ENCODE measurements around the gene TAF6L.
"Not testable (repeated sequence)": the region's sequence is repeated elsewhere in the genome, so short reads cannot be mapped to it uniquely, and the experiment has no call there.

TAF6L gene, protein sequence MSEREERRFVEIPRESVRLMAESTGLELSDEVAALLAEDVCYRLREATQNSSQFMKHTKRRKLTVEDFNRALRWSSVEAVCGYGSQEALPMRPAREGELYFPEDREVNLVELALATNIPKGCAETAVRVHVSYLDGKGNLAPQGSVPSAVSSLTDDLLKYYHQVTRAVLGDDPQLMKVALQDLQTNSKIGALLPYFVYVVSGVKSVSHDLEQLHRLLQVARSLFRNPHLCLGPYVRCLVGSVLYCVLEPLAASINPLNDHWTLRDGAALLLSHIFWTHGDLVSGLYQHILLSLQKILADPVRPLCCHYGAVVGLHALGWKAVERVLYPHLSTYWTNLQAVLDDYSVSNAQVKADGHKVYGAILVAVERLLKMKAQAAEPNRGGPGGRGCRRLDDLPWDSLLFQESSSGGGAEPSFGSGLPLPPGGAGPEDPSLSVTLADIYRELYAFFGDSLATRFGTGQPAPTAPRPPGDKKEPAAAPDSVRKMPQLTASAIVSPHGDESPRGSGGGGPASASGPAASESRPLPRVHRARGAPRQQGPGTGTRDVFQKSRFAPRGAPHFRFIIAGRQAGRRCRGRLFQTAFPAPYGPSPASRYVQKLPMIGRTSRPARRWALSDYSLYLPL

DNA sequence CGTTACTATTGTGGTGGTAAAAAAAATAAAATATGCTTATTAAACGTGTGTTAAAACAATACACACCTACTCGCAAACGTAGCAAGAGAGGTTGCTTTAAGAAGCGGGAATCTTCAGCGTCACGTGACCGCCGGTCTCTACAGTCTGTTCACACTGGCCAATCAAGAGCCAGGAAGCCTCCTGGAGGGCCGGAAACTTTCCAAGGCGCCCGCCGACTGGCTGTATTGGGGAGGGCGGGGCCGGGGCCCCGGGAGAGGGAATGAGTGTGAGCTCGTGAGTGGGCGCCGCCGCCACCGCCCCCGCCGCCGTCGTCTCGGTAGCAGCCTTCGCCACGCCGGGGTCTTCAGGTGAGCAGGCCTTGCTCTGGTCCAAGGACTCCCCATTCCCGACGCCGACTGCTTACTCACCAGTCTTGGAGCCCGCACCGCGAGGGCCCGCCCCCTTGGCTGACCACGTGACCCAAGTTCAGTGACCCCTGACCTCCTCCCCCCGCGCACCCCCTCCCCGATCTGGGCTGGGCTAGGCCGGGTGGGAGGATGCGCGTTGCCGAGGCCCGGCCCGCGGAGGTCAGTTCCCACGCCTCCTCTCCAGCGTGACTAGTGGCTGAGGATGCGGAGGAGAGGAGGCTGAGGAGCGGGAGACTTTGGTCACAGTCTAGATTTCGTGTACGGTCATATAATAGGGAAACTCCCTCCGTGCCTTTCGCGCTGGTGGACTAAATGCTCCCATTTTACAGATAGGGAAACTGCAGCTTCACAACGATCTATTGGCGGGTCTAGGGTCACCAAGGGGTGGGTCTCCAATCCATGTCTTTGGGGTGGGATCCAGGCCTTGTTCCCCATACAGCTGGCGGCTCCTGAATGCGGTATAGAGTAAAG, at the start of gene TAF6L:
Gene TAF6L (plus strand): TSS at position 253 of the 878 bp plus-strand sequence. CDS start 4,388 bp downstream, outside the sequence.
- DNase-seq (ENCODE audit: low read depth in 3 of 3) = peak; percentile 85 to 89 (median 85)

DNA sequence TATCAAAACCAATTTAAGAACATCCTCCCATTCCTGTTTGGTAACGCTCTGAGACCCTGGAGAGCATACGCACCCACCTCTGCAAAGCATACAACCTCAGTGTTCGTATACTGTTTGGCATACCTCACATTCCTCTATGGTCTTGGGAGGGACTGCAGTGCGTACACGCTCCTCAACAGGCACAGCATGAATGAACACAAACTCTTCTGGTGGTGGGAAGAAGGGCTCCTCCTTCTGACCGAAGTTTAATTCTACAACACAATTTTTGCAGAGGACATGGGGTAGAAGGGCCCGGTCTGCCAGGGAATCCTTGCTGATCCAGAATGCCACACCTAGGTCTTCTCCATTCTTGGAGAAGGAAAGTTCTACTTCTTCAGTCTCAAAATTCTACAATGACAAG, 49.2 kb upstream of the TAF6L start:
- DNase-seq (ENCODE audit: low read depth in 3 of 3) = no peak

DNA sequence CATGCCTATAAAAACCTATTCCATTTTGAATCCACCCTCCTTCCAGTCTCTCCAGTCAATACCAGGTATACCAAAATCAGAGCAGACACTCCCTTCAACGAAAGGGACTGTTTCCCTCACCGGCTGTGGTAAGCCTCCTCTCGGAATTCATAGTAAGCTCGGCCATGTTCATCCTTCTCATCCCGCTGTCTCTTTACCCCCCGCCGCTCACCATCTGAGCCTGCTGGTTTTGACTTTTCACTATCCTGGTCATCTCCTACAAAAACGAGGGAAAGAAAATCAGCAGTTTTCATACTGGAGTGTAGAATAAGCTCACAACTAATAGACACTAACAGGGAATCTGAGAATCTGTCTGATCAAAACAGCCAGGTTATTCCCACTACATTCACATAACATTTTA, 47.0 kb upstream of the TAF6L start:
- DNase-seq (ENCODE audit: low read depth in 3 of 3) = no peak

DNA sequence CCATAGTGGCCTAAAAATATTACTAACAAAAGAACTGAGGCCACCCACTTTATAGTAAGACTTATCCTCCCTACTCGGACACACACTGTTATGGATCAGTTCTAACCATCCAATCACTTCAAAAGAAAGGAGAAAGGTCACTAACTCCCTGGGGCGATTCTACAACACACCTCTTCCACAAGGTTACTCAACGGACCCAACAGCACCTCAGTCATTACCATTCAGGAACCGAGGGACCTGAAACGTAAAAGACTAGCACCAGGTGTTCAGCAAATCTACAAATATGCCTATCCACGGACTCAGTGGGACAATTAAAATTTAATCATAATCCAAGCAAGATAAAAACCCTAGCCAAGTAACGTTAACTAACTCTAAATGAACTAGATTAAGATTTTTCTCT, 45.5 kb upstream of the TAF6L start:
- no peak for DNase-seq (ENCODE audit: low read depth in 3 of 3)

DNA sequence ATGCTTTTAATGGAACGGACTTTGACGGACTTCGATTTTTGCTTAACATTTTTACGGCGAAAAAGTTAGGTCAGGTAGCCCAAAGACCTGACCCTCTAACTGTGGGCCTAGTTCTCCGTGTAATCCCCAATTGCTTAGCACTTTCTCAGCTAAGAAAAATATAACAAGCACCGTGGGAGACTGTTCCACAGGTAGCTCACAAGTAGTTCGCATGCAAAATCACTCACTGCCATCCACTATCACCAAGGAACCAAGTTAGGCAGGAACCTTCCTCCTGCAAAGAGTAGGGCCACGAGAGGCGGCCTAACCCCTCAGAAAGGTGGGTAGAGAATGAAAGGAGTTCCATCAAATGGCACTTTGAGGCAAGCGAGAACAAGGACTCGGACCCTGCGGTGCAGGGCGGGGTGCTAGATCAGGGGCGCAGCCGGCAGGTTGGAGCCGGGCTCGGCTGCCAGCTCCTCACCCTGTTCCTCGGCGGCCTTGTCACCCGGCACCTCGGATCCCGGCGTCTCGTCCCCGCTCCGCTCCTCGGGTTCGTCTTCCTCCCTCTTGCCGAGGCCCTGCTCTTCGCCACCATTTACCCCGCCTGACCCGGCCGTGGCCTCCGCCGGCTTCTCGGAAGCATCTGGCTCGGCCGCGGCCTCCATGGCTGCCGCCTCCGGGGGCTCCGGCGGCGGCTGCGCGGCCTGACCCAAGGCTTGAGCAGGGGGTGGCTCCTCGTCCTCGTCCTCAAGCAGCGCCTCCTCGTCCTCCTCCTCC, 44.9 kb upstream of the TAF6L start:
- DNase-seq (ENCODE audit: low read depth in 3 of 3) = no peak

DNA sequence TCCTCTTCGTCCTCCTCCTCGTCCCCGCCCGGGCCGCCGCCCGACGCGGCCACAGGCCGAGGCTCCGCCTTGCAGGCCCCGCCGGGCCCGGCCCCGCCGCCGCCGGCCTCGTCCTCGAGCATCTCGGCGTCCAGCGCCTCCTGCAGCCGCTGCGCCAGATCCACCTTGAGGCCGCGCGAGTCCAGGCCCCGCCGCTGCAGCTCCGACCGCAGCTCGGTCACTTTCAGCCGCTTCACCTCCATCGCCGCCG, 44.4 kb upstream of the TAF6L start:
- no peak for DNase-seq (ENCODE audit: low read depth in 3 of 3)

DNA sequence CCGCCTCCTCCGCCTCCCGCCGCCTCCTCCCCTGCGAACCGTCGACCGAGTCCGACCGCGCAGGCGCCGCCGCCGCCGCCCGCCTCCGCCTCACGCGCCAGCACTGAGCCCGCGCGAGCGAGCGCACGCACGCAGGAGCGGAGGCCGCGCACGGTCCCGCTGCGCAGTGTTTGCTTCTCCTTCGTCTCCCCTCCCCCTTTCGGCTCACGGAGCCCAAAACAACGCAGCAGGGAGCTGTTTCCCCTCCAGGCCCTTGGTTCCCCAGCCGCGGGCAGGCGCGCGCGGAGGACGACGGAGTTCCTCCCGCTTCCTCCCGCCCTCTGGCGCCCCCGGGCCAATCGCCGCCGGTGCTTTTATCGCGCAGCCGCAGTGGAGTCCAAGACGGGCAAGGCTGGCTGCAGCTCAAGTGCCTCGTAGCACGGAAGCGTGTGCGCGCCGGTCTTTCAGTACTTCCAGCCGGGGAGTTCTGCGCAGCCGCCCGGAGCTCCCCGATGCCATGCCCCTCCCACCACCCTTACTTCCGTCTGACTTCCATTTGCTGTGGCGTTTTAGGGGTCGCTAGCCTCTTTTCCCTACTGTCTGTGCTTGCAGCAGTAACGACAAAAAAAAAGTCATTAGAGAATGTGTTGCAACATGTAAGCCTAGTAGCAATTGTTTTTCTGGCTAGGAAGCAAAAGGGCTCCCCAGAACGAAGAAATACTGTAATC, 43.9 kb upstream of the TAF6L start, which contains the start of gene HNRNPUL2:
Gene HNRNPUL2 (minus strand): TSS at position 293 of the 707 bp plus-strand sequence. CDS start 301 bp downstream, outside the sequence.
- DNase-seq (ENCODE audit: low read depth in 3 of 3) = peak; percentile 93 to 97 (median 97)

DNA sequence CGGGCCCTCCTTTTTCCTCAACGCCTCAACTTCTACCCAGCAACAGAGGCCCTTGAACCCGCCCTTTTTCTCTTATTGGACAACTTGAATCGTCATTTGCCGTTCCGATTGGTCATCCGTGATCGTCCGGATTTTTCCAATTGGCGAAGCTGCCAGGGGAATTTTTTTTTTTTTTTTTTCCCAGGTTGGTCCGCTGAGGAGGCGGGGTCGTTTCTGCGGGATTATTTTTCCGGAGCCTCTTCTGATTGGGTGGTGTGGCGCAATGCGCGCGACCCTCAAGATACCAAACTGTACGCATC, 43.4 kb upstream of the TAF6L start:
- peak in 2 of 3 experiments; percentile 67 to 74 for DNase-seq (ENCODE audit: low read depth in 3 of 3)

DNA sequence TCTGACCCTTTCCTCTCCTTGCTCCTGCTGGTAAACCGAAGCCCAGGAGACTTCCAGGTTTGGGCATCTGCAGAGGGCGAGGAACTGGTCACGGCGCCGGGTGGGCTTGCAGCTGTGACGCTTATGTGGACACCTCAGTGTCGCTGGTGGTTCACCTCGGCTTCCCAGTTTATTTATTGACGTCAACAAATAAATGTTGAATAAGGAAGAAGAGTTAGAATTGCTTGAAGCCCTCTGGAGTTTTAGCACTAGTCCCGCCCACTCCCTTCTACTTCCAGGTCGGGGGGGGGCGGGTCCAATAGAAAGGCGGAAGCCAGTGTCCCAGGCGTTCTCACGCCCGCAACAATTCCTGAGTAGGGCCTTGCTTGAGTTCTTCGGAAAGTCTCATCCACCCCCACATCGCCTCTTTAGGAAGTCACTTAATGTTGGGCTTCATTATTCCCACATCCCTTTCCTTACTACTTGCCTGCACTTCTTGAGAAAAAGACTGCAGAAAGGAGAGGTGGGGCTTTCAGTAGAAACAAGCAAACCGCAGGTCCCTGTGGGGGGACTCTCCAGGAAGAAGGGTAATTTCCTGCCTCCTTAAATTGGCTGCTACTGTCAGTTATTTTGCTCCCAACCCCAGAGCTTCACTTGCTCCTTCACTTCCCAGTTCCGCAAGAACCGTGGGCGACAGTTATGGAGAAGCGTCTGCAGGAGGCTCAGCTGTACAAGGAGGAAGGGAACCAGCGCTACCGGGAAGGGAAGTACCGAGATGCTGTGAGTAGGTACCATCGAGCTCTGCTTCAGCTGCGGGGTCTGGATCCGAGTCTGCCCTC, 42.8 kb upstream of the TAF6L start, which contains the start of gene TTC9C:
Gene TTC9C (plus strand): TSS at position 316 of the 818 bp plus-strand sequence. CDS start 363 bp downstream, at position 679.
- peak; percentile 62 to 72 (median 69) for DNase-seq (ENCODE audit: low read depth in 3 of 3)

DNA sequence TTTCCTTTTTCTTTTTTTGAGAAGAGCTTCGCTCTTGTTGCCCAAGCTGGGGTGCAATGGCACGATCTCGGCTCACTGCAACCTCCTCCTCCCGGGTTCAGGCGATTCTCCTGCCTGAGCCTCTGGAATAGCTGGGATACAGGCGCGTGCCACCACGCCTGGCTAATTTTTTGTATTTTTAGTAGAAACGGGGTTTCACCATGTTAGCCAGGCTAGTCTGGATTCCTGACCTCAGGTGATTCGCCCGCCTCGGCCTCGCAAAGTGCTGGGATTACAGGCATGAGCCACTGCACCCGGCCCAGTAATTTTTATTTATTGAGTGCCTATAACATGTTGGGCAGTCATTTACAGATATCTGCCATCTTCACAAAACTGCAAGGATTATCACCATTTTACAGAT, 41.1 kb upstream of the TAF6L start:
- DNase-seq (ENCODE audit: low read depth in 3 of 3) = not testable (repeated sequence)

DNA sequence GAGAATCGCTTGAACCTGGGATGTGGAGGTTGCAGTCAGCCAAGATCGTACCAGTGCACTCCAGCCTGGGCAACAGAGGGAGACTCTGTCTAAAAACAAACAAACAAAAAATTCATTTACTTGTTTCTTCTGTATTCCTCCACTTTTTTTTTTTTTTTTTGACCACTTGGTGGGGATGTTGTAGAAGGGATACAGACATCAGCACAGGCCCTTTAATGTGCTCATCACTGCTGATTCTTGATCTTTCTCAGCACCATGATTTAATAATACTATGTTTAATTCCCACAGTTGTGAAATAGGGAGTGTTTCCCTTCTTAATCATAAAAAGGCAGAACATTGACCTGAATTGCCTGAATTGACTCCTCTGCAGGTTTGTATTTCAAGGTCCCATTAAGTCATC, 38.4 kb upstream of the TAF6L start:
- DNase-seq (ENCODE audit: low read depth in 3 of 3) = no peak

DNA sequence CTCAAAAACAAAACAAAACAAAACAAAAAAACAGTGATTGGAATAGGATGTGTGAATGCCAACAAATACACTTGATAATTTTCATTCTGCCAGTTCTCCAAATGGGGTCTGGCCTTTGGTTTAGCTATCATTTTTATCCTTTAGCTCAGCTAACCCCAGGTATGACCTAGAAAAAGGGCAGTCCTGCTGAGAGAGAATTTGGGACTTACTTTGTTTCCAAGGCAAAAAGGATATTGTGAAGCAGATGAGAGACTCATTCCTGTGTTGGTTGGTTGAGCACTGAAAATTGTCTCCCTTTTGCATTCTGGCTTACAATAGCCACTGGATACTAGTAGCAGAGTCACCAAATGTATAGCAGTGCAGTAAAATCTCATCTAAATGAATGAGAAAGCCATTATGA, 34.0 kb upstream of the TAF6L start:
- no peak for DNase-seq (ENCODE audit: low read depth in 3 of 3)

DNA sequence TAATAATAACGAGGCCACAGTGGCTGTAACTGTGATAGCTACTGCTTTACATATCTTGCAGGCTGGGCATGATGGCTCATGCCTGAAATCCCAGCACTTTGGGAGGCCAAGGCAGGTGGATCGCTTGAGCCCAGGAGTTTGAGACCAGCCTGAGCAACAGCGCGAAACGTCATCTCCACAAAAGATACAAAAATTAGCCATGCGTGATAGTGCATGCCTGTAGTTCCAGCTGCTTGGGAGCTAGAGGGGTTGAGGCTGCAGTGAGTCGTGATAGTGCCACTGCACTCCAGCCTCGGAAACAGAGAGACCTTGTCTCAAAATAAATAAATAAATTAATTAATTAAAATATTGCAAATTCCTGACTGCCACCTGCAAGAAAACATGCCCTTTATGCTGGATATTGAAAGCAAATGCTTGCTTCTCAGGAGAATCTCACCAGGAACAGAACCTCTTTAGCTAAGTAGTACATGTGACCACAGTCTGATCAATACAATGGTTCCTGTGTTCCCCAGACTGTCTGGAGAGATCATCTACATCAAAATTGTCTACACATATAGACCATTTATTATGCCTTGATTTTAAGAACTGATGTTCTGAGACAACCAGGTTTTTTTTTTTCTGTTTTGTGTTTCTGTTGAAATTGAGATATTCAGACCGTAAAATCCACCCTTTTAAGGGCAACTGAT, 23.6 kb upstream of the TAF6L start:
- DNase-seq (ENCODE audit: low read depth in 3 of 3) = no peak

DNA sequence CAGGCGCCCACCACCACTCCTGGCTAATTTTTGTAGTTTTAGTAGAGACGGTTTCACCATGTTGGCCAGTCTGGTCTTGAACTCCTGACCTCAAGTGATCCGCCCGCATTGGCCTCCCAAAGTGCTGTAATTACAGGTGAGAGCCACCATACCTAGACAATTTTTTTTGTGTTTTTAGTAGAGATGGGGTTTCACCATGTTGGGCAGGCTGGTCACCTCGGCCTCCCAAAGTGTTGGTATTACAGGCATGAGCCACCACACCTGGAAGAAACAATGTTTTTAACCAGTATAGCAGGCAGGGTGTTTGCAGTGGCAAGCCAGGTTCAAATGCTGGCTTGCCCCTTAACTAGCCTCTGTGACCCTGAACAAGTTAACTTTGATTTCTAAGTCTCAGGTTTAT, 21.3 kb upstream of the TAF6L start:
- not testable (repeated sequence) for DNase-seq (ENCODE audit: low read depth in 3 of 3)

DNA sequence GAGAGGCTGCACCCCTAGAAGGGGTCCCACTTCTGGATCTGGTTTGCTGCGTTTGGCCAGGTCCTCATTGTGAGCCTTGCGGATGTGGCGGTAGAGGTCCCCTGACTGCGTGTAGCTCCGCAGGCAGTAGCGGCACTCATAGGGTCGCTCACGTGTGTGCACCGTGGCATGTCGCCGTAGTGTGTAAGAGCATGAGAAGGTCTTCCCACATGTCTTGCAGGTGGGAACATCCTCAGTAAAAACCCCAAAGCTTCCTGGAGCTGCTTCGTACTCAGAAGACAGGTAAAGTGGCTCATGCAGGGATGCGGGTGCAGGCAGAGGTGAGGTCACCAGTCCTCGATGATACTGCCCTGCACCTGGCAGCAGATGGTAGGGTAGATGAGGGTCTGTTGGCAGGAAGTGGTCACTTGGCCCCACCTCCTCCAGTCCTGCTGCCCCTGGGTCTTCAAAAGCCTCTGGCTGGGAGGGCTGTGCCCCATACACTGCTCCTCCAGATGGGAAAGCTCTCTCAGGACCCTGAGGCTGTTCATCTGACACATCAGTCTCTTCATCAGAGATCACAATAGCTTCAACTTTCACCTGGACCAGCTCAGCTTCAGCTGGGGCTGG, 18.9 kb upstream of the TAF6L start:
- no peak for DNase-seq (ENCODE audit: low read depth in 3 of 3)

DNA sequence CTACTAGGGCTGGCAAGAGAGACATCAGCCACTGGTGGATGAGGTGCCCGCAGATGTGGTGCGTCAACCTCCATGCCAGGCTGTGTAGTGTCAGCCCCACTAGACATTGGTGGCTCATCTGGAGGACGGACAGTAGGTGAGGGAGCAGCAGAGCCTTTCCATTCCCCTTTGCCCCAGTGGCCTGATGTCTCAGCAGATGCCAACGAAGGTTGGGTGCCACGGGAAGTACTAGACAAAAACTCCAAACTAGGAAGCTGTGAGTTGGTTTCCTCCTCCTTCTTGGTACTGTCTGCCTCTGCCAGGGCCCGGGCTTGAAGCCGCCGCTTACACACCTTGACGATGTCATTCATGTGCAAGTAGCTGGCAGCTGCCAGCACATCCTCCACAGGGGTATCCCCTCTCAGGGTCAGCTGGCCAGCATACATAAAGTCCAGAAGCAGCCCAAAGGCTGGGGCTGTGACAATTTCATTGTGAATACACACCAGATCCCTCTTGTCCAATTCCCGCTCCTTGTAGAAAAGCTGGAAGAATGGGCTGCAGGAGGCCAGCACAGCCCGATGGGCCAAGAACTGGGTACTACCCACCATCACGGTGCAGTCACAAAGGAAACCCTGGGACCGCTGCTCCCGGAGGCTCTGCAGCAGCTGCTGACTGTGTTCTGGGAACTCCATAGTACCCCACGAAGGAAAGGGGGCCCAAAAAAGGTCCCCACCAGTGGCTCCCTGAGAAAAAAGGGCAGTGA, 18.0 kb upstream of the TAF6L start:
- DNase-seq (ENCODE audit: low read depth in 3 of 3) = no peak

DNA sequence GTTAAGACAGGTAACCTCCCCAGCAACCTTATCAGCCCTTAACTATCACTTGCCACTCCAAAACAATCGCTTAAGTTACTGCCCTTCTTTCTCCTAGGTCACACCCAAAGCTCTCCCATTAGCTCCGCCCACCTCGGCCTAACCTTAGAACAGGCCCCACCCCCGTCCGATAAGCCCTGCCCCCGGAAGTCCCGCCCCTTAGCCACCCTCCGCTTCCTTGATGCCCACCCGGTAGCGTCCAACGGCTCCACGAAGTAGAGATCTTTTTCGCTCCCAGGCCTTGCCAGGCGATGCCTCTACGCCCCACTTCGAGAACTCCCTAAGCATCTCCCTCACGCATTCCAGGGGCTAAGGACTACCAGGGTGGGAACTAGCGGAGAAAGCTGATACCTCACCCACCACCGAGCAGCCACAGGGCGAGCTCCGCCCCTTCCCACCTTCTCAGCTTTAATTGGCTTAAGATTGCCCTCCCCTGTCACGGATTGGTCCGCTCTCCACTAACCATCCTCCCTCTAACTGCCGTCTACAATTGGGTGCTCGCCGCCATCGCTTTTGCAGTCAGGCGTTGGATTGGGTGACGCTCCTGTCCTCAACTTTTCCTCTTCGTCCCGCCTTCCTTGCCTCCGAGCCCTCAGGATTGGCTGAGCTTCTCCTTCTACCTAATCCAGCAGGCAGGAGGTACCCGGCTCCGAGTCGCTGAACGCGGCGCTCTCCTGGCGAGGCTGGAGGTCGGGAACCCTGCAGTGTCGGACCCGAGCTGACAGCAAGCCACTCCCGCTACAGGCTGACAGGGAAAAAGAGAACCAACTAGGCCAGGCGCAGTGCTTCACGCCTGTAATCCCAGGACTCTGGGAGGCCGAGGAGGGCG, 17.2 kb upstream of the TAF6L start, which contains the start of gene ZBTB3:
Gene ZBTB3 (minus strand): TSS at position 425 of the 868 bp plus-strand sequence. CDS start 496 bp downstream, outside the sequence.
- peak; percentile 94 to 96 (median 94) for DNase-seq (ENCODE audit: low read depth in 3 of 3)
